NB4 (cell line): ENCODE results near the gene FMC1.

Source experiments
- CTCF ChIP-seq: IDR thresholded peaks from one replicate; pipeline ENCODE4 v1.5.1; 2012; ENCODE audit warnings: low read depth, low read length
- MYC ChIP-seq: IDR thresholded peaks from 2 replicates; pipeline ENCODE4 v1.6.1; 2011; ENCODE audit warnings: low read depth, low read length
- POLR2A ChIP-seq: IDR thresholded peaks from 2 replicates; pipeline ENCODE4 v1.6.1; 2011; ENCODE audit warnings: mild to moderate bottlenecking; ENCODE audit not compliant: insufficient read length; ENCODE audit errors: extremely low read depth
- TF ChIP-seq, protein P1 (sequence below): IDR thresholded peaks from 2 replicates; pipeline ENCODE4 v1.6.1; 2011; ENCODE audit warnings: low read depth, low read length

GRCh38 chr7:139330333-139331030, 10.7 kb upstream of the FMC1 start:
- TF ChIP-seq POLR2A, result no peak
- TF ChIP-seq, protein P1, sequence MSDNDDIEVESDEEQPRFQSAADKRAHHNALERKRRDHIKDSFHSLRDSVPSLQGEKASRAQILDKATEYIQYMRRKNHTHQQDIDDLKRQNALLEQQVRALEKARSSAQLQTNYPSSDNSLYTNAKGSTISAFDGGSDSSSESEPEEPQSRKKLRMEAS, result no peak
- TF ChIP-seq CTCF, result no peak
- no peak for TF ChIP-seq MYC
